HepG2 (cell line): ENCODE results near the gene RAD23A. TPM values are rescaled to one million over a fixed set of nuclear protein-coding genes. Genes with fewer than 3 reads are reported as not detected.

Experiments
- NFKB2 ChIP-seq: sonication (generic); formaldehyde crosslinking; IDR thresholded peaks from 2 replicates; pipeline ENCODE4 v1.4.0; 2020; ENCODE audit warnings: missing genetic modification reagents, borderline replicate concordance
- PCBP2 ChIP-seq: fragments of 200-400 bp; formaldehyde crosslinking; optimal IDR thresholded peaks from 2 replicates; pipeline ENCODE3; 2018; ENCODE audit warnings: low read length, low read depth; ENCODE audit not compliant: poor library complexity, severe bottlenecking
- TSC22D2 ChIP-seq: sonication (generic); formaldehyde crosslinking; IDR thresholded peaks from 2 replicates; pipeline ENCODE4 v1.5.1; 2020; ENCODE audit warnings: missing genetic modification reagents, mild to moderate bottlenecking, borderline replicate concordance
- ZNF337 ChIP-seq: sonication (generic); formaldehyde crosslinking; IDR thresholded peaks from 2 replicates; pipeline ENCODE4 v1.5.1; 2020; ENCODE audit warnings: missing genetic modification reagents, low read depth, mild to moderate bottlenecking, borderline replicate concordance
- ZNF646 ChIP-seq: sonication (generic); formaldehyde crosslinking; IDR thresholded peaks from 2 replicates; pipeline ENCODE4 v1.9.0; 2021; ENCODE audit warnings: mild to moderate bottlenecking, missing genetic modification reagents
- ZNF780A ChIP-seq: sonication (generic); formaldehyde crosslinking; IDR thresholded peaks from 2 replicates; pipeline ENCODE4 v1.8.0; 2022; ENCODE audit warnings: mild to moderate bottlenecking, missing genetic modification reagents, moderate library complexity
- ZNF83 ChIP-seq: sonication (generic); formaldehyde crosslinking; IDR thresholded peaks from 2 replicates; pipeline ENCODE4 v1.4.0; 2020; ENCODE audit warnings: missing genetic modification reagents, mild to moderate bottlenecking, borderline replicate concordance
- polyA plus RNA-seq, 8 experiments: library from polyadenylated mRNA; depleted of rRNA in 3 of 8; stranded (reverse) in 7 of 8; unstranded in 1 of 8; fragments of >200 nt; fragmentation: Illumina TruSeq in 4 of 8; extraction: Trizol in 4 of 8; gene quantifications; 2 replicates each; pipeline versions ENCODE4 v1.2.1 to v1.2.3, GENCODE V29; 2011 to 2016; ENCODE audit warnings: low read depth in 4 of 8, missing spikeins in 1 of 8, mixed read lengths in 1 of 8; ENCODE audit not compliant: insufficient read depth in 1 of 8
- total RNA-seq, 5 experiments: library from RNA; depleted of rRNA; stranded (reverse); fragments of >200 nt; fragmentation: Illumina TruSeq; extraction: Trizol; gene quantifications; 2 replicates each; pipeline ENCODE4 v1.2.3, GENCODE V29; 2016; ENCODE audit warnings: low read depth in 1 of 5

The RAD23A gene
- total and polyA plus RNA-seq, 2 of the 13 experiments (the other 11 are each of a cell fraction or from before 2014, with no cell fraction given): 42.5 to 54.2 TPM

- TF ChIP-seq TSC22D2 (CRISPR knock-in tag): no peak
- TF ChIP-seq ZNF83: 0 out of 2 replicates have a peak, but pooled peaks have one; percentile 54
- no peak for TF ChIP-seq PCBP2
- TF ChIP-seq ZNF337 (CRISPR knock-in tag): no peak
- 0 out of 2 replicates have a peak, but pooled peaks have one; percentile 34 for TF ChIP-seq ZNF780A (CRISPR knock-in tag)
- peak; percentile 97 for TF ChIP-seq ZNF646 (CRISPR knock-in tag)
- TF ChIP-seq NFKB2 (CRISPR knock-in tag): 0 out of 2 replicates have a peak, but pooled peaks have one; percentile 1
Measured at GRCh38 chr19:12984143-12984627, 38.5 kb downstream of the RAD23A start (continued).
